ENCODE measurements around the gene MARCHF10. TPM values are rescaled to one million over a fixed set of nuclear protein-coding genes. Genes with fewer than 3 reads are reported as not detected.
A peak's percentile ranks its signal among the peaks of the same experiment; 100 is the strongest.
"Not testable (repeated sequence)": the region's sequence is repeated elsewhere in the genome, so short reads cannot be mapped to it uniquely, and the experiment has no call there.

MARCHF10 gene
- polyA plus RNA-seq, 1 experiment = 0.14 TPM

DNA sequence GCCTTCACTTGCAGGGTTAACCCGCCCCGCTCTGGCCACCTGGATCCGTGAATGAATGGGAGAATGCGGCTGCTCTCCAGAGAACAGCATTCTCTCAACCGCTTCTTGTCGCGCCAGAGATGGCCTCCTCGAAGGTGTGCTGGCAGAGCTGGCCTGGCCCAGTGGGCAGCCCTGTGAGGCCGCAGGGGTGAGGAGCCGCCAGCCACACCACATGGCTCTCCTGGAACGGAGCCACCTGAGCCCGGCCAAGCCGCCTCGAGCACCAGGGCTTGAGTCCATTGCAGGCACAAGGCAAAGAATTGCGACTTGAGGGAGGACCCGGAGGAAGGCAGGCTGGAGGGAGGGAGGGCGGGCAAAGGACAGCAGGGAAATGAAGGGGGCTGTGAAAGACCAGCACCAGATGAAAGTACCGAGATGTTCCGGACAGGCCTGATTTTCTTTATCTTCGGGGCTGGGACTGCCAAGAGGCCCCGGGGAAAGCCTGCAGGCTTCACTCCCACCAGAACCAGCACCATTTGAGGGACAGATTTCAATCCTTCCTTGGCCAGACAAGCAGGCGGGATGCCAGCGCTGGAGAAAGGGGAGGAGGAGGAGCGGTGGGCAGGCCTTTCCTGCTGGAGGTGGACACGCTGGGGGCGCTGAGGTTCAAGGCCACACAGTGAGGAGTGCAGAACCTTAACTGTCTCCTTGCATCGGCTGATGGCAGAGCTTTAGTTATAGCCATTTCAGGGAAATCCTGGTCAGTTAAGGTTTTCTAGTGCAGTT lies 111.2 kb downstream of the MARCHF10 start:
- TF ChIP-seq, protein P1, sequence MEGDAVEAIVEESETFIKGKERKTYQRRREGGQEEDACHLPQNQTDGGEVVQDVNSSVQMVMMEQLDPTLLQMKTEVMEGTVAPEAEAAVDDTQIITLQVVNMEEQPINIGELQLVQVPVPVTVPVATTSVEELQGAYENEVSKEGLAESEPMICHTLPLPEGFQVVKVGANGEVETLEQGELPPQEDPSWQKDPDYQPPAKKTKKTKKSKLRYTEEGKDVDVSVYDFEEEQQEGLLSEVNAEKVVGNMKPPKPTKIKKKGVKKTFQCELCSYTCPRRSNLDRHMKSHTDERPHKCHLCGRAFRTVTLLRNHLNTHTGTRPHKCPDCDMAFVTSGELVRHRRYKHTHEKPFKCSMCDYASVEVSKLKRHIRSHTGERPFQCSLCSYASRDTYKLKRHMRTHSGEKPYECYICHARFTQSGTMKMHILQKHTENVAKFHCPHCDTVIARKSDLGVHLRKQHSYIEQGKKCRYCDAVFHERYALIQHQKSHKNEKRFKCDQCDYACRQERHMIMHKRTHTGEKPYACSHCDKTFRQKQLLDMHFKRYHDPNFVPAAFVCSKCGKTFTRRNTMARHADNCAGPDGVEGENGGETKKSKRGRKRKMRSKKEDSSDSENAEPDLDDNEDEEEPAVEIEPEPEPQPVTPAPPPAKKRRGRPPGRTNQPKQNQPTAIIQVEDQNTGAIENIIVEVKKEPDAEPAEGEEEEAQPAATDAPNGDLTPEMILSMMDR (IDR thresholded peaks at IDR 0.05; ENCODE audit: low read depth, low read length) = no peak
- Histone ChIP-seq H3K27me3 (ENCODE audit: control insufficient read depth, insufficient read depth, low read length) (no peaks in the 10 kb centered on the region), H3K9me3 (ENCODE audit: control insufficient read depth, insufficient read depth, low read length) (peaks cover 4% of the 10 kb centered on the region; the same call in 1 of the 2 replicates), H3K4me3 (ENCODE audit: low read depth, low read length) (no peak overlapping the region), H3K27ac (ENCODE audit: low read depth, low read length) (no peak overlapping the region)
- DNase-seq (ENCODE audit: low read depth, low spot score) = no peak
- ChIA-PET CTCF (no interaction called here), POLR2A (no interaction called here)

DNA sequence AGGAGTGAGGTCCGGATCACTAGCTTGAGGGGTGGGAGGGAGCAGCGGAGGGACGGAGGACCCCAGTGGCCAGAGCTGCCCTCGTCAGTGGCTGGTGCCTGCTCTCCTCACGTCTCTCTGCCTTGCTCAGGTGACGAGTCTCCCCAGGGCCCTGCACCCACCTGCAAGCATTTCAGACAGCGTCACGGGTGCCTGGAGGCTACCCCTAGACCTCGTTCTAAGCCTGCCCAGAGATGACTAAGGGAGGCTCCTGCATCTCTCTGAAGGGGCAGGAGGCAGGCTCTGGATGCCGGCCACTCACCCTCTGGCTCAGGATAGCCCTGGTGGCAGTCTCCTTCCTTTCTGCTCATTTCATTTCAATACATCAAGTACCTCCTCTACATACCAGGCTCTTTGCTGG lies 111.9 kb downstream of the MARCHF10 start:
- peaks cover 4% of the 10 kb centered on the region; the same call in 1 of the 2 replicates for H3K9me3 ChIP-seq (ENCODE audit: control insufficient read depth, insufficient read depth, low read length)
- H3K27ac ChIP-seq (ENCODE audit: low read depth, low read length) = no peak overlapping the region
- CTCF ChIA-PET = no interaction called here
- TF ChIP-seq, protein P1 (IDR thresholded peaks at IDR 0.05; ENCODE audit: low read depth, low read length) = no peak
- no peak overlapping the region for H3K4me3 ChIP-seq (ENCODE audit: low read depth, low read length)
- DNase-seq (ENCODE audit: low read depth, low spot score) = no peak
- no peaks in the 10 kb centered on the region for H3K27me3 ChIP-seq (ENCODE audit: control insufficient read depth, insufficient read depth, low read length)
- POLR2A ChIA-PET = no interaction called here

DNA sequence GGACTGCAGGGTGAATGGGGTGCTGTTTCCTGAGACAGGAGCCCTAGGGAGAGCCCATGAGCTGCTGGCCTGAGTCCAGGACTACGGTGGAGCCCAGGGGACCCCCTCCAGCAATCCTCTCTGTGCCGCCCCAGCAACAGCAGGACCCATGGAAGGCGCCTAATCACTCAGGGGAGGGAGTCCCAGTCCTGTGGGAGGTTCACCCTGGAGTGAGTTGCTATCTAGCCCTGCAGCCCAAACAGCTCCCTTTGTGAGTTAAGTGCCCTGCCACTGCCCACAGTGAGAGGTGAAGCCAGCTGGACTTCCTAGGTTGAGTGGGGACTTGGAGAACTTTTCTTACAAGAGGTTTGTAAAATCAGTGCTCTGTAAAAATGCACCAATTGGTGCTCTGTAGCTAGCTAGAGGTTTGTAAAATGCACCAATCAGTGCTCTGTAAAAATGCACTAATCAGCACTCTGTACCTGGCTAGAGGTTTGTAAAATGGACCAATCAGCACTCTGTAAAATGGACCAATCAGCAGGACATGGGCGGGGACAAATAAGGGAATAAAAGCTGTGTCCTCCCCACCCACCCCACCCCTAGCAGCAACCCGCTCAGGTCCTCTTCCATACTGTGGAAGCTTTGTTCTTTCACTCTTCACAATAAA lies 112.9 kb downstream of the MARCHF10 start:
- CTCF ChIA-PET = interaction anchor here (1.3 kb wide), 1 partner anchor 23 kb away, joined by 3 read pairs; no protein-coding TSS in a partner anchor
- POLR2A ChIA-PET = not testable (repeated sequence)

DNA sequence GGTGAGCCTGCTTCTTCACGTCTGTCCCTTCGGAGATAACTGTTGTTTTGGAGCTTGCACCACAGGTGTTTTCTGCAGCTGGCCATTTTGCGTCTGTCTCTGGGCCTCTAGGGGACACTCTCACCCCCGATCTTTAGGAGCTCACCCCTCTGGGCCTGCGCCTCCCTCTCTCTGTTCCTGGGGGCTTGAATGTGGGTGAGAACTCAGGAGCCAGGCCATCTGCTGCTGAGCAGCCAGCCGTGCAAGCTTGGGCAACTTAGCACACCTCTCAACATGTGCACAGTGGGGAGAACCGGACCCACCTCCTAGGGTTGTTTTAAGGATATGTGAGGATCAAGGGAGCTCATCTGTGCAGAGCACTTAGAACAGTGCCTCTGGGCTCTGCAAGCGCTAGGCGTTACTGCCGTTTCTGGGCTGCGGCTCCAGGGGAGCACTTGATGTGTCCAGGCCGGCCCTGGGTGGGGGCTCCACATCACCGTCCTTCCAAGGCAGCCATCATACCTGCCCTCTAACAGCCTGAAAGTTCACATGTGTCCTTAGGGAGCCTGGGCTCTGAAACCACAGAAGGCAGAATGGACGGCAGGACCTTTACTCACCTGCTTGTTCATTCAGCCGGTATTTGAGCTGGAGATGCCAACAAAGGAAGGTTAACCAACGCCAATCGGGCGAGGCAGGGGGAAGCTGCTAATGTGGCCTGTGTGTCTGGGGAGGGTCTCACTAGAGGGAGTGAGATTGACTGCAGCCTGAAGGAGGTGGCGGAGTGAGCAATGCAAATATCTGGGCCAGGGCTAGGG lies 114.3 kb downstream of the MARCHF10 start:
- Histone ChIP-seq H3K4me3 (ENCODE audit: low read depth, low read length) (no peak overlapping the region), H3K9me3 (ENCODE audit: control insufficient read depth, insufficient read depth, low read length) (peaks cover 4% of the 10 kb centered on the region; the same call in 1 of the 2 replicates), H3K27ac (ENCODE audit: low read depth, low read length) (peak overlapping the region; percentile 31), H3K27me3 (ENCODE audit: control insufficient read depth, insufficient read depth, low read length) (no peaks in the 10 kb centered on the region)
- TF ChIP-seq, protein P1 (IDR thresholded peaks at IDR 0.05; ENCODE audit: low read depth, low read length) = no peak
- ChIA-PET CTCF (interaction anchor here (0.5 to 1.3 kb wide), 2 partner anchors 21 to 858 kb away, joined by 3 read pairs; no protein-coding TSS in a partner anchor), POLR2A (no interaction called here)
- DNase-seq (ENCODE audit: low read depth, low spot score) = no peak

More for the DNA sequence above, 112.9 kb downstream of the MARCHF10 start:
- not testable (repeated sequence) for DNase-seq (ENCODE audit: low read depth, low spot score); H3K27ac ChIP-seq (ENCODE audit: low read depth, low read length); H3K9me3 ChIP-seq (ENCODE audit: control insufficient read depth, insufficient read depth, low read length); H3K4me3 ChIP-seq (ENCODE audit: low read depth, low read length); H3K27me3 ChIP-seq (ENCODE audit: control insufficient read depth, insufficient read depth, low read length)

DNA sequence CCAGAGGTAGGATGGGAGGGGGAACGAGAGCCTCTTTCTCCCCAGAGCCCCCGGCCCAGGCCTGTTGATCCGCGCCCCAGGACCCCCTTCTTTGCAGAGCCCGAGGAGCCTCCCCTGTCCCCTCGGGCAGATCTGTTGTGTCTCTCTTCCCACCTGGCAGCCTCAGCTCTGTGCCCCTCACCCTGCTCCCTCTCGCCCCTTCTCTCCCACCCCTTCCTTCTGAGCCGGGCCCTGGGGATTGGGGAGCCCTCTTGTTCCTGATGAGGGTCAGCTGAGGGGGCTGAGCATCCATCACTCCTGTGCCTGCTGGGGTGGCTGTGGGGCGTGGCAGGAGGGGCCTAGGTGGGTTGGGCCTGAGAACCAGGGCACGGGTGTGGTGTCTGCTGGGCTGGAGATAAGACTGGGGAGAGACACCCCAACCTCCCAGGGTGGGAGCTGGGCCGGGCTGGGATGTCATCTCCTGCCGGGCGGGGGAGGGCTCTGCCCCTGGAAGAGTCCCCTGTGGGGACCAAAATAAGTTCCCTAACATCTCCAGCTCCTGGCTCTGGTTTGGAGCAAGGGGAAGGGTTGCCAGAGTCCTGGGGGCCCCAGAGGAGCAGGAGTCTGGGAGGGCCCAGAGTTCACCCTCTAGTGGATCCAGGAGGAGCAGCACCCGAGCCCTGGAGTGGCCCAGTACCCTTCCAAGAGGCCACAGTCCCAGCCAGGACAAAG lies 115.2 kb downstream of the MARCHF10 start:
- TF ChIP-seq, protein P1 (IDR thresholded peaks at IDR 0.05; ENCODE audit: low read depth, low read length) = peak; percentile 61
- Histone ChIP-seq H3K27me3 (ENCODE audit: control insufficient read depth, insufficient read depth, low read length) (no peaks in the 10 kb centered on the region), H3K4me3 (ENCODE audit: low read depth, low read length) (no peak overlapping the region), H3K9me3 (ENCODE audit: control insufficient read depth, insufficient read depth, low read length) (peaks cover 4% of the 10 kb centered on the region; the same call in 1 of the 2 replicates), H3K27ac (ENCODE audit: low read depth, low read length) (peak overlapping the region; percentile 2)
- DNase-seq (ENCODE audit: low read depth, low spot score) = no peak
- CTCF ChIA-PET = interaction anchor here (0.5 to 0.7 kb wide), 2 partner anchors 713 to 859 kb away, joined by 3 read pairs; no protein-coding TSS in a partner anchor
- POLR2A ChIA-PET = no interaction called here
